ENCODE data around the gene CTNNA2. TPM values are rescaled to one million over a fixed set of nuclear protein-coding genes. Genes with fewer than 3 reads are reported as not detected.

The CTNNA2 gene
- total RNA-seq, 4 donors from 2014 or later, result not detected

DNA sequence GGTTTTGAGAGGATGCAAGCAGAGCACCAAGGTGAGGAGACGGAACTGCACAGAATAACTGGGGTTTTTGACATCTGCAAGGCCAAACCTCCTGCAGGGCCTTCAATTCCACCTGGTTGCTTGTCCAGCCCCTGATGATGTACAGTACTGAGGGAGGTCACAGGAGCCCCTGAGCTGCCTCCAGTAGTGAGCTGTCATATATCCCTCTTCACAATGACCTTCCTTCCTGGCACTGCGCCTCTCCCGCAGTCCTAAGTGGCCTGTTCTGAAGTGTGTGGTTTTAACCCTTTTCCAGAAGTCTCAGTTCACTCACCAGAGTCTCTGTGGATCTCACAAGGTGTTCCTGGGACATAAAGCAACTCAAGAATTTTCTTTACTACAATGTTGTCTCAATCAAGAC lies 746.4 kb downstream of the CTNNA2 start:
- TF ChIP-seq, protein P1, sequence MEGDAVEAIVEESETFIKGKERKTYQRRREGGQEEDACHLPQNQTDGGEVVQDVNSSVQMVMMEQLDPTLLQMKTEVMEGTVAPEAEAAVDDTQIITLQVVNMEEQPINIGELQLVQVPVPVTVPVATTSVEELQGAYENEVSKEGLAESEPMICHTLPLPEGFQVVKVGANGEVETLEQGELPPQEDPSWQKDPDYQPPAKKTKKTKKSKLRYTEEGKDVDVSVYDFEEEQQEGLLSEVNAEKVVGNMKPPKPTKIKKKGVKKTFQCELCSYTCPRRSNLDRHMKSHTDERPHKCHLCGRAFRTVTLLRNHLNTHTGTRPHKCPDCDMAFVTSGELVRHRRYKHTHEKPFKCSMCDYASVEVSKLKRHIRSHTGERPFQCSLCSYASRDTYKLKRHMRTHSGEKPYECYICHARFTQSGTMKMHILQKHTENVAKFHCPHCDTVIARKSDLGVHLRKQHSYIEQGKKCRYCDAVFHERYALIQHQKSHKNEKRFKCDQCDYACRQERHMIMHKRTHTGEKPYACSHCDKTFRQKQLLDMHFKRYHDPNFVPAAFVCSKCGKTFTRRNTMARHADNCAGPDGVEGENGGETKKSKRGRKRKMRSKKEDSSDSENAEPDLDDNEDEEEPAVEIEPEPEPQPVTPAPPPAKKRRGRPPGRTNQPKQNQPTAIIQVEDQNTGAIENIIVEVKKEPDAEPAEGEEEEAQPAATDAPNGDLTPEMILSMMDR (IDR thresholded peaks at IDR 0.05; ENCODE audit: low read depth), result no peak

DNA sequence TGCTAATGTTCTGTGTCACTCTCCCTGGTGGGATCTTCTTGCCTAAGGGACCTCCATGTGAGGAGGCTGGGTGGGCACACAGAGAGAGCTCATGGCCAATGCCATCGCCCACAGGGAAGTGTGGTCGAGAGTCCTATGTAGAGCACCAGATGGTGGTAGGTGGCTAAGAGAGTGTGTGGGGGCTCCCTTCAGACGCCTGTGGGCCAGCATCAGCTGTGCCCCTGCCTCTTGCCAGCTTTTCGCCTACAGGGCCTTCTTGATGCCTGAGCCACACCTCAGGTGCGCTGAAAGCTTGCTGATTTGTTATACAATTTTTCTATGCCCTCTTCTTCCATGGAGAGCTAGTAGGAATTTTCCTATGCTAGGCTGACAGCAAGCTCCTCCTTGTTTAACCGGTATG lies 753.4 kb downstream of the CTNNA2 start:
- TF ChIP-seq, protein P1 (IDR thresholded peaks at IDR 0.05; ENCODE audit: low read depth), result no peak

DNA sequence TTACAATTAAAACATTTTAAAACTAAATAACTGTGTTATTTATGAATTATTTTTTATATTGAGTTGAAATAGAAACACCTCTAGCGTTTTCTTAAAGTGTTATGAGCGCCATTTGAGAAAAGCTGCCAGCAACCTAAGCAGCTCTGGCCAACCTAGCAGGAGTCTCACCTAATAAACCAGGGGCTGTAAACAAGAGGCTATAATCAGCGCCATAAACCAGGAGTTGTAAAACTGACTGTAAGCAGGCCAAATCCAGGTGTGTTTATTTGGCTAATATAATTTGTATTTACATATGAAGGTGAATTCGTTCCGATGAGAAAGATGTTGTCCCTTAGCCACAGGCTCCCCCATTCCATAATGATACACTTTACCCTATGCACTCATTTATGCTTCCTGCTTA lies 757.0 kb downstream of the CTNNA2 start:
- TF ChIP-seq, protein P1 (IDR thresholded peaks at IDR 0.05; ENCODE audit: low read depth), result no peak

DNA sequence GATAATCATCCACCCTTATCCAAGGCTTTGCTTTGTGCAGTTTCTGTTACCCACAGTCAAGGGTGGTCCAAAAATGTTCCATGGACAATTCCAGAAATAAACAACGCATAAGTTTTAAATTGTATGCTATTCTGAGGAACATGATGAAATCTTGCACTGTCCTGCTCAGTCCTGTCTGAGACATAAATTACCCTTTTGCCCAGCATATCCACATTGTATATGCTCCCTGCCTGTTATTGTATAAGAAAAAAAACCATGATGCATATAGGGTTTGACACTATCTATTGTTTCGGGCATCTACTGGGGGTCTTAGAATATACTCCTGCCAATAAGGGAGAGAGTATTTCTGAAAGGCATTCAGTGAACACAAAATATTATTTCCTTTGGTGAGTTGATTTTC lies 767.7 kb downstream of the CTNNA2 start:
- TF ChIP-seq, protein P1 (IDR thresholded peaks at IDR 0.05; ENCODE audit: low read depth), result no peak

DNA sequence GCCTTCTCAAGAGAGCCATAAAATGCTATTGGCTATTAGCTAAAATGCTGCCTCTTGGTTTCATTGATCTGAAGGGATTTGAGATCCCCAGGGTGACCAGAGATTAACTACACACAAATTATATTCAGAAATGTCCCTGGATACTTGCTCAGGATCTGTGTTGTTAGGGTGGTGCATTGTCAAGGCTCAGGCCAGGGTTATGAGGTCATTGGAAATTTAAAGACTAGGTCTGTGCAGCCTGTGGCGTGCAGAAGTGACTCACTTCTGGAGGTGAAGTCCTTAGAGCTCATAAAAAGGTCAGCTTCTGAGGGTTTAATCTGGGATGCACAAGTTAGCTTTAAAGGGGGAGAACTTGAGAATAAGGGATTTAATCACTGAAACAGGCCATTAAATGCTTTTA lies 768.2 kb downstream of the CTNNA2 start:
- TF ChIP-seq, protein P1 (IDR thresholded peaks at IDR 0.05; ENCODE audit: low read depth), result no peak

DNA sequence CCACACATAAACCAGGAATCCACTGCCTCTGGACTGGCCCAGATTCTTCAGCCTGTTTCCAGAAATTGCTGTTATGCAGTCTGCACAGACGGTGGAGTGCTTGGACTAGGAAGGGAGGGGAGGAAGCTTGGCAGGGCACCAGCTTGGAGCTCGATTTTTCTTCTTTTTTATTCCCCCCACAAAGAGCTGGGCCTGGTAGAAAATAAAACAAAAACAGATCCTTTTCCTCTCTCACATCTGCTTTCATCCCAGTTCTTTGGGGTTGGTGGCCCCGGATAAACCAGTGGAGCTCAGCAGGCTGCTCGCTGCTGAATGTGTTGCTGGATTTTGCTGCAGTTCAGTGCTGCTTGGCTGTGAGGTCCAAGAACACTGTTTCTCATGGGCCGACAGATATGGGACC lies 775.7 kb downstream of the CTNNA2 start:
- TF ChIP-seq, protein P1 (IDR thresholded peaks at IDR 0.05; ENCODE audit: low read depth), result no peak

DNA sequence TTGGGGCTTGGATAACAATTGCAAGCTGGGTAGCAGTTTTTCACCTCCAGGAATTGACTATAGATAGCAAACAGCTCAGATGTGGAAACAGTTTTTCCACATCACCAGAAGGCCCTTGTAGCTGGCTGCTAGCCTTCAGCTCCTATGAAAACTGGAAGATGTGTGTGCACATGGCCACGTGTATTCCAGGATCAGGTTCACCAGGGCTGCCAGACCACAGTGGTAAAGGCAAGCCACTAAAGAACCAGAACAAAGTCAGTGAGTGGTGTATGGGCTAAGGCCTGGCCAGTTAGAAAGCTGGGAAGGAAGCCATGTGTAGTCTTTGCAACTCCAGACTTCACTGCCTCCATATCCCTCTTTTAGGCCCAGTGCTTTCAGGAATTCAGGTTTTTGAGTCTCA lies 778.8 kb downstream of the CTNNA2 start:
- TF ChIP-seq, protein P1 (IDR thresholded peaks at IDR 0.05; ENCODE audit: low read depth), result no peak

Measured in subcutaneous adipose tissue (tissue), 4 donors.